ENCODE data around the gene VARS2.
"Not testable (repeated sequence)": the region's sequence is repeated elsewhere in the genome, so short reads cannot be mapped to it uniquely, and the experiment has no call there.

Gene VARS2

GRCh38 chr6:30914076-30914853 lies at the start of gene VARS2:
Gene VARS2 (plus strand): TSS chr6:30914238. CDS start chr6:30914837, 599 bp downstream.
- DNase-seq: peak; percentile 72

GRCh38 chr6:30864325-30864724 lies 49.7 kb upstream of the VARS2 start:
- DNase-seq: no peak

- not testable (repeated sequence) for DNase-seq
These were observed 44.7 kb upstream of the VARS2 start for GRCh38 chr6:30869241-30869749.

GRCh38 chr6:30870546-30870945 lies 43.5 kb upstream of the VARS2 start:
- no peak for DNase-seq

- no peak for DNase-seq
These were observed 42.4 kb upstream of the VARS2 start for GRCh38 chr6:30871592-30872183.

GRCh38 chr6:30873137-30873640 lies 40.8 kb upstream of the VARS2 start:
- DNase-seq: no peak

GRCh38 chr6:30873795-30874194 lies 40.2 kb upstream of the VARS2 start:
- not testable (repeated sequence) for DNase-seq

- DNase-seq: peak; percentile 2
These were observed 38.6 kb upstream of the VARS2 start for GRCh38 chr6:30875244-30876038.

- no peak for DNase-seq
These were observed 37.9 kb upstream of the VARS2 start for GRCh38 chr6:30876039-30876730.

GRCh38 chr6:30877419-30878262 lies 36.4 kb upstream of the VARS2 start:
- peak; percentile 86 for DNase-seq

- DNase-seq: no peak
These were observed 34.2 kb upstream of the VARS2 start for GRCh38 chr6:30879684-30880427.

- DNase-seq: no peak
These were observed 33.3 kb upstream of the VARS2 start for GRCh38 chr6:30880698-30881252.

GRCh38 chr6:30881392-30882203 lies 32.4 kb upstream of the VARS2 start:
- DNase-seq: no peak

- no peak for DNase-seq
These were observed 31.8 kb upstream of the VARS2 start for GRCh38 chr6:30882204-30882758.

GRCh38 chr6:30882759-30883684 lies 31.0 kb upstream of the VARS2 start:
- DNase-seq: peak; percentile 62

GRCh38 chr6:30883685-30884520 lies 30.1 kb upstream of the VARS2 start, which contains the start of gene DDR1:
Gene DDR1 (plus strand): TSS chr6:30884519. CDS start chr6:30888730, 4,211 bp downstream.
- DNase-seq: peak; percentile 62

All from NCI-H510A treated with DMSO at 0.1 percent for 48 hours (cell line).